Lower lobe of right lung (tissue), 2 donors: Measurements from ENCODE around the gene UBE2G1. TPM values are rescaled to one million over a fixed set of nuclear protein-coding genes. Genes with fewer than 3 reads are reported as not detected.
A peak's percentile ranks its signal among the peaks of the same experiment; 100 is the strongest.

Source experiments
- ATAC-seq, 2 donors: fragments of 200-7000 bp; cut with Tn5 transposase; one replicate each; pipeline ENCODE4 v1.9.1; 2020 to 2022; ENCODE audit warnings: mild to moderate bottlenecking in 2 of 2, moderate library complexity in 2 of 2
- DNase-seq: peaks from one replicate; pipeline ENCODE4 v3.0.0-alpha.2; 2020
- H3K27ac ChIP-seq: fragments of 200-600 bp; one replicate; pipeline ENCODE4 v1.8.0; 2022
- H3K27me3 ChIP-seq: fragments of 200-600 bp; one replicate; pipeline ENCODE4 v1.8.0; 2022; ENCODE audit warnings: low read depth
- H3K36me3 ChIP-seq: fragments of 200-600 bp; one replicate; pipeline ENCODE4 v1.8.0; 2022; ENCODE audit warnings: mild to moderate bottlenecking
- H3K4me1 ChIP-seq: fragments of 200-600 bp; one replicate; pipeline ENCODE4 v1.8.0; 2022
- H3K4me3 ChIP-seq: fragments of 200-600 bp; one replicate; pipeline ENCODE4 v1.8.0; 2022; ENCODE audit warnings: mild to moderate bottlenecking
- H3K9me3 ChIP-seq: fragments of 200-600 bp; one replicate; pipeline ENCODE4 v1.8.0; 2022
- CTCF ChIP-seq: fragments of 200-600 bp; IDR thresholded peaks from one replicate; pipeline ENCODE4 v1.8.0; 2022; ENCODE audit warnings: antibody characterized with exemption, mild to moderate bottlenecking
- intact Hi-C: fragments of 100-400 bp; cut with DNase I; formaldehyde crosslinking; loops from one replicate; pipeline ENCODE4 v1.11.0; 2022
- long read RNA-seq: library from polyadenylated mRNA; unstranded; transcript quantifications from one replicate; pipeline ENCODE4 v2.0.0, GENCODE V29; 2021
- total RNA-seq: library from RNA; stranded (reverse); fragmentation: NEBNext Ultra II Directional; extraction: Animal tissue kit (Norgen Biotek cat#: 25700); gene quantifications from one replicate; pipeline ENCODE4 v1.2.1, GENCODE V29; 2021
- donor health status: DM: no; HTN: yes; CAD: no; lungs with severe emphysema.

Gene UBE2G1
- 42.5 TPM for total RNA-seq
- long read RNA-seq, transcript UBE2G1-201 (6 exons, 3,974 nt) = major isoform, 54 of 69 reads
- long read RNA-seq, partial matches to known transcripts = 2 of 69 reads
- long read RNA-seq, other reads (novel, unspliced or antisense) = 10 of 69 reads

GRCh38 chr17:4366327-4367063 is at the start of gene UBE2G1:
Gene UBE2G1 (minus strand): TSS chr17:4366675. CDS start chr17:4366316, 359 bp downstream.
- Histone ChIP-seq H3K9me3 (no peaks in the 10 kb centered on the region), H3K36me3 (peaks cover 6% of the 10 kb centered on the region), H3K27ac (peak within 1 kb of the TSS; percentile 97), H3K27me3 (no peaks in the 10 kb centered on the region), H3K4me3 (peak within 1 kb of the TSS; percentile 99), H3K4me1 (peaks cover 12% of the 10 kb centered on the region)
- intact Hi-C loops = no loop called here
- ATAC-seq (peak; percentile 97 to 98), DNase-seq (peak; percentile 99)
- no peak for TF ChIP-seq CTCF

- H3K4me3 ChIP-seq = no peak overlapping the region
- intact Hi-C loops = no loop called here
Observed at GRCh38 chr17:4412933-4413831, 46.7 kb upstream of the UBE2G1 start.

GRCh38 chr17:4411201-4411600 is 44.7 kb upstream of the UBE2G1 start:
- Histone ChIP-seq H3K4me1 (no peaks in the 10 kb centered on the region), H3K27ac (no peak overlapping the region), H3K27me3 (no peaks in the 10 kb centered on the region), H3K4me3 (no peak overlapping the region), H3K36me3 (no peaks in the 10 kb centered on the region), H3K9me3 (no peaks in the 10 kb centered on the region)
- intact Hi-C loops = no loop called here
- no peak for TF ChIP-seq CTCF
- no peak for ATAC-seq
- DNase-seq = no peak

More at GRCh38 chr17:4412933-4413831, 46.7 kb upstream of the UBE2G1 start:
- Histone ChIP-seq H3K27me3 (no peaks in the 10 kb centered on the region), H3K27ac (no peak overlapping the region), H3K9me3 (no peaks in the 10 kb centered on the region), H3K4me1 (no peaks in the 10 kb centered on the region), H3K36me3 (no peaks in the 10 kb centered on the region)
- DNase-seq (peak; percentile 95), ATAC-seq (peak; percentile 97)
- peak; percentile 90 for TF ChIP-seq CTCF

GRCh38 chr17:4409659-4410058 is 43.2 kb upstream of the UBE2G1 start:
- ATAC-seq = no peak
- no peaks in the 10 kb centered on the region for H3K36me3 ChIP-seq

More at GRCh38 chr17:4409659-4410058, 43.2 kb upstream of the UBE2G1 start:
- no peaks in the 10 kb centered on the region for H3K27me3 ChIP-seq
- H3K4me3 ChIP-seq = no peak overlapping the region
- DNase-seq = no peak
- no peak overlapping the region for H3K27ac ChIP-seq
- no peaks in the 10 kb centered on the region for H3K4me1 ChIP-seq
- TF ChIP-seq CTCF = no peak
- H3K9me3 ChIP-seq = no peaks in the 10 kb centered on the region
- intact Hi-C loops = no loop called here
